ENCODE data around the gene STXBP5.

Gene STXBP5

GRCh38 chr6:147178355-147178754 is 25.9 kb upstream of the STXBP5 start:
- no peak for DNase-seq (ENCODE audit: low spot score)

GRCh38 chr6:147179809-147180208 is 24.4 kb upstream of the STXBP5 start:
- DNase-seq (ENCODE audit: low spot score) = no peak

GRCh38 chr6:147180926-147181325 is 23.3 kb upstream of the STXBP5 start:
- no peak for DNase-seq (ENCODE audit: low spot score)

- DNase-seq (ENCODE audit: low spot score) = no peak
Observed at GRCh38 chr6:147184379-147184778, 19.8 kb upstream of the STXBP5 start.

GRCh38 chr6:147185216-147185615 is 19.0 kb upstream of the STXBP5 start:
- DNase-seq (ENCODE audit: low spot score) = no peak

- no peak for DNase-seq (ENCODE audit: low spot score)
Observed at GRCh38 chr6:147190556-147190955, 13.7 kb upstream of the STXBP5 start.

GRCh38 chr6:147192278-147192911 is 11.8 kb upstream of the STXBP5 start:
- DNase-seq (ENCODE audit: low spot score) = no peak

- no peak for DNase-seq (ENCODE audit: low spot score)
Observed at GRCh38 chr6:147194652-147195411, 9.4 kb upstream of the STXBP5 start.

- no peak for DNase-seq (ENCODE audit: low spot score)
Observed at GRCh38 chr6:147195510-147195909, 8.7 kb upstream of the STXBP5 start.

GRCh38 chr6:147195987-147196386 is 8.2 kb upstream of the STXBP5 start:
- DNase-seq (ENCODE audit: low spot score) = no peak

GRCh38 chr6:147200711-147201110 is 3.5 kb upstream of the STXBP5 start:
- no peak for DNase-seq (ENCODE audit: low spot score)

- DNase-seq (ENCODE audit: low spot score) = peak; percentile 49
Observed at GRCh38 chr6:147201885-147202515, 2.2 kb upstream of the STXBP5 start.

GRCh38 chr6:147202516-147203310 is 1.5 kb upstream of the STXBP5 start:
- peak; percentile 79 for DNase-seq (ENCODE audit: low spot score)

- peak; percentile 81 for DNase-seq (ENCODE audit: low spot score)
Observed at GRCh38 chr6:147203311-147204059, 732 bp upstream of the STXBP5 start.

- no peak for DNase-seq (ENCODE audit: low spot score)
Observed at GRCh38 chr6:147204843-147205311, 660 bp downstream of the STXBP5 start.

- DNase-seq (ENCODE audit: low spot score) = no peak
Observed at GRCh38 chr6:147205690-147206600, 1.7 kb downstream of the STXBP5 start.

GRCh38 chr6:147207351-147207750 is 3.1 kb downstream of the STXBP5 start:
- no peak for DNase-seq (ENCODE audit: low spot score)

GRCh38 chr6:147207837-147208754 is 3.9 kb downstream of the STXBP5 start:
- DNase-seq (ENCODE audit: low spot score) = no peak

- DNase-seq (ENCODE audit: low spot score) = no peak
Observed at GRCh38 chr6:147209762-147210449, 5.7 kb downstream of the STXBP5 start.

Data from ecto neural progenitor cell (in vitro differentiated cells).